Fibroblast of lung (primary cell): ENCODE data around the gene TMC1.

ENCODE experiments used
- EZH2 ChIP-seq: IDR thresholded peaks from 2 replicates; pipeline ENCODE4 v1.5.1; 2012; ENCODE audit warnings: low read length, control low read depth, mild to moderate bottlenecking; ENCODE audit errors: missing control alignments
- TF ChIP-seq, protein P1 (sequence below), 2 donors: IDR thresholded peaks in 1 of 2; conservative IDR thresholded peaks in 1 of 2; 1 replicate in 1 of 2; 2 replicates in 1 of 2; pipeline ENCODE4 v1.5.1; 2011 to 2012; ENCODE audit warnings: low read length in 2 of 2, control low read depth in 1 of 2, inconsistent platforms in 1 of 2, low read depth in 1 of 2, mild to moderate bottlenecking in 1 of 2

DNA sequence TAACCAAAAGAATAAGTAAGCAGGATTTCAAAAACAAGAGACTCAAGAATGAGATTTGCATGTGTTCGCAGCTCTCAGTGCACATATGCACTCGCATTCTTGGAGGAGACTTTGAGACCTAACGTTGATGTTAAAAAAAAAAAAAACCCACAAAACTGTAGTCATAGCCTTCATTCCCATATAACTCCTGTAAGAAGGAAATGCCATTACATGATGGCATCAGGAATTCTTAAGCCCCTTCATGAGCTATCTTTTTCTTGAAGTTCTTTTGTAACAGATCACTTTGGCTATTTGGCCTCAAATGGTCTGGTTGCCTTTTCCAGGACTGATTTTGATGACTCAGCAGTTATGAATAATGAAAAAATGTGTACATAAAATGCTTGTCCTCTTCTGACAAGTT is 317.7 kb downstream of the TMC1 start:
- TF ChIP-seq, protein P1, sequence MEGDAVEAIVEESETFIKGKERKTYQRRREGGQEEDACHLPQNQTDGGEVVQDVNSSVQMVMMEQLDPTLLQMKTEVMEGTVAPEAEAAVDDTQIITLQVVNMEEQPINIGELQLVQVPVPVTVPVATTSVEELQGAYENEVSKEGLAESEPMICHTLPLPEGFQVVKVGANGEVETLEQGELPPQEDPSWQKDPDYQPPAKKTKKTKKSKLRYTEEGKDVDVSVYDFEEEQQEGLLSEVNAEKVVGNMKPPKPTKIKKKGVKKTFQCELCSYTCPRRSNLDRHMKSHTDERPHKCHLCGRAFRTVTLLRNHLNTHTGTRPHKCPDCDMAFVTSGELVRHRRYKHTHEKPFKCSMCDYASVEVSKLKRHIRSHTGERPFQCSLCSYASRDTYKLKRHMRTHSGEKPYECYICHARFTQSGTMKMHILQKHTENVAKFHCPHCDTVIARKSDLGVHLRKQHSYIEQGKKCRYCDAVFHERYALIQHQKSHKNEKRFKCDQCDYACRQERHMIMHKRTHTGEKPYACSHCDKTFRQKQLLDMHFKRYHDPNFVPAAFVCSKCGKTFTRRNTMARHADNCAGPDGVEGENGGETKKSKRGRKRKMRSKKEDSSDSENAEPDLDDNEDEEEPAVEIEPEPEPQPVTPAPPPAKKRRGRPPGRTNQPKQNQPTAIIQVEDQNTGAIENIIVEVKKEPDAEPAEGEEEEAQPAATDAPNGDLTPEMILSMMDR (conservative IDR thresholded peaks at IDR 0.05 in 1 of 2, IDR thresholded peaks at IDR 0.05 in 1 of 2; ENCODE audit: low read depth in 1 of 2, low read length in 2 of 2) = no peak
- no peak for TF ChIP-seq EZH2
